Measurements from ENCODE around the gene ICA1.
"Not testable (repeated sequence)": the region's sequence is repeated elsewhere in the genome, so short reads cannot be mapped to it uniquely, and the experiment has no call there.

Gene ICA1

GRCh38 chr7:8260871-8261694, 884 bp downstream of the ICA1 start:
- no peak for DNase-seq

- no peak for DNase-seq
Observed at GRCh38 chr7:8259586-8260222, 2.3 kb downstream of the ICA1 start.

GRCh38 chr7:8258734-8259133, 3.2 kb downstream of the ICA1 start:
- DNase-seq, result no peak

DNA sequence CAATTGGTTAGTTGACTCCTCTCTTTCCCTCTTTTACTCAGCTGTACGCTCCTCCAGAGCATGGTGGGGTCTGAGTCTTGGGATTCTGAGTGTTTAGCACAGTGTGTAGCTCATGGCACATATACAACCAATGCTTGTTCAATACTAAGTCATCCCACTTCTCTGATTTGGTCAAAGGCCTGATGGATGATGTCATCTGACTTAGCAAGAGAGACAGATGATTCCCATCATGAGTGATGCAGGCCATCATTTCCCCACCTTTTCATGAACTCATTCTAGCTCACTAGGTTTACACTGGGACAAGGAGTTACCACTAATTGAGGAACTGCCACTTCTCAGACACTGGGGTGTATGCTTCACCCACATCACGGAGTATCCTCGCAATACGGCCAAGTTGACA, 3.8 kb downstream of the ICA1 start:
- no peak for DNase-seq

DNA sequence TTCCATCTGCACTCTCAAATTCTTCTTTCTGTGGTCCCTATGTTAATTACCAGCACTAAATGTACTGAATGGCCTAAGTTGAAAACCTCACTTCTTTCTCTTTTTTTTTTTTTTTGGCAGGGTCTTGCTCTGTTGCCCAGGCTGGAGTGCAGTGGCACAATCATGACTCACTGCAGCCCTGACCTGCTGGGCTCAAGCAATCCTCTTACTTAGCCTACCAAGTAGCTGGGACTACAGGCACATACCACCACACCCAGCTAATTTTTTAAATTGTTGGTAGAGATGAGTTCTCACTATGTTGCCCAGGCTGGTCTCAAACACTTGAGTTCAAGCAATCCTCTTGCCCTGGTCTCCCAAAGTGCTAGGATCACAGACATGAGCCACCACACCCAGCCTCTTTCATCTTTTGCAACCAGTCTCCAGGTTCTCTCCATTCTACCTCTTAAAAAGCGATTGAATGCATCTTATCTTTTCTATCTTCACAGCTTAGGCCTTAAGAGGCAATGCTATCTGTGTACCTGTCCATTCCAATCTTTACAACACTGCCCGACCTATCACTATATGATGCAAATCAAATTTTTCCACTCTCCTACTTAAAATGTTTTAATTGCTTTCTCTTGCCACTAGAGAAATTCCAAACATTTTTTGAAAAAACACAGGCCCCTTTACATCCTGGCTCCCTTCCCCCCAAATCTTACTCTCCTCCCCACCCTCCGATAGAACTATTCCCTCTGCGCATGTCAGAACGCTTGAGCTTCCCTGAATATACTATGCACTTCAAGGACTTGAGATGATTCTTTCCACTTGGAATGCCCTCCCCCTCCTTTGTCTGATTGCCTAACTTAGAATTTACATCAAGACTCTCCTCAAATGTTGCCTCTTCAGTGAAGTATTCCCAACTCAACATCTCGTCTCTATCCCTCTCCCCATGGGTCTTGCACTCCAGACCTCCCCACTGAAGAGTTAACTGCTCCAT, 6.0 kb downstream of the ICA1 start:
- DNase-seq, result no peak

DNA sequence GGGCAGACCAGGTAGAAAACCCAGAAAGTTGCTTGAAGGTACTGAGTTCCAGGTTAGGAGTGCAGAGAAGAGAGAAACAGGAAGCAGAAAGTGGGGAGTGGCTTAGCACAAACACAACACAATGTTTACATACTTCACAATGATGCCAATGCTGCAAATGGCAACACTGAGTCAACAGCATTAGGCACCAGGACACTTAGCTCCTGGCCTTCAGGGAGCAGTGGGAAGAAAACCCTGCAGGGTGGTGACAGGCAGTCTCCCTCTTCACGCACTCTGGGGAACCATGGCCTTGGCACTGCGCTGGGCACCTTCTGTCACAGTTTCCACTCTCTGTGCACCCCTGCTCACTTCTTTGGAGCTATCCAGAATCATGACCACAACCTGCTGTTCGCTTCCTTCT, 7.3 kb downstream of the ICA1 start:
- no peak for DNase-seq

- no peak for DNase-seq
Observed at GRCh38 chr7:8254215-8254614, 7.8 kb downstream of the ICA1 start.

DNA sequence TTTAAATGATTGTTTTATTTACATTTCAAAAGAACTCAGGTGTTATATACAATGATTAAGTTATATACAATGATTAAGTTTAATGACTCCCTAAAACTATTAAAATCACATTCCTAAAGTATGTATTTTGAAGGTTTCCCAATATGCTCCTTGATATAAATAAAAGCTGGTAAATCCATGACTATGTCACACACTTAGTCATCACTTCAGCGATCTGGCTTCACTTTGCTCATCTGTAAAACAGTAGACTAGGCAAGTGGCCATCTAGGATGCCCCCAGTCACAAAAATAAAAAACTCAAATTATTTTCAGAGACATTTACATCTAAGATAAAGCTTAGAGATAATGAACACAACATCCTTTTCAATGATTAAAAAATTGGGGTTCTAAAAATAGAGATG, 10.8 kb downstream of the ICA1 start:
- DNase-seq, result no peak

- no peak for DNase-seq
Observed at GRCh38 chr7:8250547-8250946, 11.4 kb downstream of the ICA1 start.

DNA sequence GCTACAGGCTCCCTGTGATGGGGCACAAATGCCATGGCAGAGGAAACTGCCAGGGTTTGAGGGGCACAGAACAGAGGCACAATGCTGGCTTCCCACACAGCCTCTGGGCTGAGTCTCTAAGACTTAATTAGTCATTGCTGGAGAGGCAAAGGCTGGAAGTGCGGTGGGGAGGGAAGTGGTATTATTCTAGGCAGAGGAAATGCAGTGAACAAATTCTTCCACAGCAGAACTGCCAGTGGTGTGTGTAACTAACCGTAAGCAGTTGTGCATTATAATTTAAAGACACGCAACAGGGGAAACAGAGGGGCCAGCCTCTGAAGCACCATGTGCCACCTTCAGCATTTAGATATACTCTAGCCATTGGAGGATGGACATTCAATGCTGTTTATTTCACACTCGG, 12.8 kb downstream of the ICA1 start:
- no peak for DNase-seq

- no peak for DNase-seq
Observed at GRCh38 chr7:8246020-8246419, 15.9 kb downstream of the ICA1 start.

DNA sequence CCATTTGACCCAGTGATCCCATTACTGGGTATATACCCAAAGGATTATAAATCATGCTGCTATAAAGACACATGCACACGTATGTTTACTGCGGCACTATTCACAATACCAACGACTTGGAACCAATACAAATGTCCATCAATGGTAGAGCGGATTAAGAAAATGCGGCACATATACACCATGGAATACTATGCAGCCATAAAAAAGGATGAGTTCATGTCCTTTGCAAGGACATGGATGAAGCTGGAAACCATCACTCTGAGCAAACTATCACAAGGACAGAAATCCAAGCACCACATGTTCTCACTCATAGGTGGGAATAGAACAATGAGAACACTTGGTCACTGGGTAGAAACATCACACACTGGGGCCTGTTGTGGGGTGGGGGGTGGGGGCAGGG, 16.9 kb downstream of the ICA1 start:
- DNase-seq, result not testable (repeated sequence)

DNA sequence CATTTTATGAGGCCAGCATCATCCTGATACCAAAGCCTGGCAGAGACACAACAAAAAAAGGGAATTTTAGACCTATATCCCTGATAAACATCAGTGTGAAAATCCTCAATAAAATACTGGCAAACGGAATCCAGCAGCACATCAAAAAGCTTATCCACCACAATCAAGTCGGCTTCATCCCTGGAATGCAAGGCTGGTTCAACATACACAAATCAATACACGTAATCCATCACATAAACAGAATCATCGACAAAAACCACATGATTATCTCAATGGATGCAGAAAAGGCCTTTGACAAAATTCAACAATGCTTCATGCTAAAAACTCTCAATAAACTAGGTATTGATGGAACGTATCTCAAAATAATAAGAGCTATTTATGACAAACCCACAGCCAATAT, 18.9 kb downstream of the ICA1 start:
- not testable (repeated sequence) for DNase-seq

DNA sequence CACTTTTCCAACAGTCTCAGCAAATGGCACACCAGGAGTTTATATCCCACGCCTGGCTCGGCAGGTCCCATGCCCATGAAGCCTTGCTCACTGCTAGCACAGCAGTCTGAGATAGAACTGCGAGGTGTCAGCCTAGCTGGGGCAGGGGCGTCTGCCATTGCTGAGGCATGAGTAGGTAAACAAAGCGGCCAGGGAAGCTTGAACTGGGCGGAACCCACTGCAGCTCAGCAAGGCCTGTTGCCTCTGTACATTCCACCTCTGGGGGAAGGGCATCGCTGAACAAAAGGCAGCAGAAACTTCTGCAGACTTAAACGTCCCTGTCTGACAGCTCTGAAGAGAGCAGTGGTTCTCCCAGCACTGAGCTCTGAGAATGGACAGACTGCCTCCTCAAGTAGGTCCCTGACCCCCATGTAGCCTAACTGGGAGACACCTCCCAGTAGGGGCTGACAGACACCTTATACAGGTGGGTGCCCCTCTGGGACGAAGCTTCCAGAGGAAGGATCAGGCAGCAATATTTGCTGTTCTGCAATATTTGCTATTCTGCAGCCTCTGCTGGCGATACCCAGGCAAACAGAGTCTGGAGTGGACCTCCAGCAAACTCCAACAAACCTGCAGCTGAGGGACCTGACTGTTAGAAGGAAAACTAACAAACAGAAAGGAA, 22.1 kb downstream of the ICA1 start:
- DNase-seq, result not testable (repeated sequence)

- no peak for DNase-seq
Observed at GRCh38 chr7:8236780-8237407, 25.1 kb downstream of the ICA1 start.

- DNase-seq, result no peak
Observed at GRCh38 chr7:8232999-8233847, 28.7 kb downstream of the ICA1 start.

GRCh38 chr7:8229927-8230326, 32.0 kb downstream of the ICA1 start:
- no peak for DNase-seq

- DNase-seq, result no peak
Observed at GRCh38 chr7:8228766-8229674, 32.9 kb downstream of the ICA1 start.

DNA sequence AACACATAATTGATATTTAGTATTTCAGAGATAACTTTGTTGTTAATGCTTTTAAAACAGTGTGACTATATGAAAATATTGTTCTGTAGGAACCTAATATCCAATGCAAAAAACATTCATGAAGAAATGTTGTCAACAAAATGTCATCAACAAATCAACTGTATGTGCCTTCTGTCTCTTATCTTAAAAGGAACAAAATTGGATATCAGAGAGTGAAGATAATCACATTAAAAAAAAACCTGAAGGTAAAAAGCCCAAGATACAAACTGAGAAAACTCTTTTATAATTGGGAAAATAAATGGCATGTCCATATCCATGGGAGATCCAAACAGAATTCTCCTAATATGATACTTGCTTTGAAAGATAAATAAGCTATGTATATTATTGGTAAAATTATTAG, 33.9 kb downstream of the ICA1 start:
- DNase-seq, result no peak

- no peak for DNase-seq
Observed at GRCh38 chr7:8227261-8227660, 34.7 kb downstream of the ICA1 start.

Measured in fibroblast of skin of right biceps (primary cell).